Mesenchymal stem cell (in vitro differentiated cells and primary cell): ENCODE data around the gene USP12.

Experiments
- DNase-seq: peaks from one replicate; pipeline ENCODE4 v3.0.0-alpha.2; 2013
- H2AFZ ChIP-seq: one replicate; pipeline ENCODE4 v1.6.1; 2013; ENCODE audit warnings: low read depth, mild to moderate bottlenecking, control low read depth, inconsistent platforms, low read length, moderate library complexity
- H2AK5ac ChIP-seq: 2 replicates; pipeline ENCODE4 v1.6.1; 2013; ENCODE audit warnings: low read length, moderate library complexity, mild to moderate bottlenecking, inconsistent platforms; ENCODE audit not compliant: severe bottlenecking
- H2BK120ac ChIP-seq: one replicate; pipeline ENCODE4 v1.6.1; 2013; ENCODE audit warnings: low read depth, mild to moderate bottlenecking, inconsistent platforms, low read length, moderate library complexity
- H2BK12ac ChIP-seq, 2 experiments: one replicate each; pipeline ENCODE4 v1.6.1; 2013; ENCODE audit warnings: inconsistent platforms in 2 of 2, low read length in 2 of 2, mild to moderate bottlenecking in 2 of 2, moderate library complexity in 2 of 2, control low read depth in 1 of 2
- H2BK15ac ChIP-seq: one replicate; pipeline ENCODE4 v1.6.1; 2013; ENCODE audit warnings: mild to moderate bottlenecking, low read depth, inconsistent platforms; ENCODE audit not compliant: poor library complexity, severe bottlenecking
- H2BK5ac ChIP-seq: 2 replicates; pipeline ENCODE4 v1.6.1; 2013; ENCODE audit warnings: low read depth, mild to moderate bottlenecking, low read length, control low read depth, inconsistent platforms; ENCODE audit not compliant: poor library complexity, severe bottlenecking
- H3K14ac ChIP-seq, 2 experiments: one replicate each; pipeline ENCODE4 v1.6.1; 2013; ENCODE audit warnings: inconsistent platforms in 2 of 2, low read length in 2 of 2, control low read depth in 1 of 2, mild to moderate bottlenecking in 1 of 2, moderate library complexity in 1 of 2
- H3K18ac ChIP-seq, 2 experiments: one replicate each; pipeline ENCODE4 v1.6.1; 2013; ENCODE audit warnings: inconsistent platforms in 2 of 2, low read length in 2 of 2, control low read depth in 1 of 2, low read depth in 1 of 2, mild to moderate bottlenecking in 1 of 2
- H3K23ac ChIP-seq, 2 experiments: one replicate each; pipeline ENCODE4 v1.6.1; 2013; ENCODE audit warnings: inconsistent platforms in 2 of 2, low read length in 2 of 2, mild to moderate bottlenecking in 2 of 2, moderate library complexity in 2 of 2, control low read depth in 1 of 2
- H3K27ac ChIP-seq: 2 replicates; pipeline ENCODE4 v1.5.1; 2013; ENCODE audit warnings: mild to moderate bottlenecking, moderate library complexity, low read length, control low read depth, inconsistent platforms; ENCODE audit not compliant: poor library complexity, severe bottlenecking
- H3K27me3 ChIP-seq, 2 experiments: 2 replicates each; pipeline versions ENCODE4 v1.6.1 to v1.7.0; 2013; ENCODE audit warnings: low read length in 2 of 2, mild to moderate bottlenecking in 2 of 2, moderate library complexity in 2 of 2, control low read depth in 1 of 2, inconsistent platforms in 1 of 2; ENCODE audit not compliant: control insufficient read depth in 1 of 2, insufficient read depth in 1 of 2
- H3K36me3 ChIP-seq, 2 experiments: 2 replicates each; pipeline versions ENCODE4 v1.6.1 to v1.7.0; 2013; ENCODE audit warnings: low read length in 2 of 2, control low read depth in 1 of 2, inconsistent platforms in 1 of 2, low read depth in 1 of 2, mild to moderate bottlenecking in 1 of 2; ENCODE audit not compliant: insufficient read depth in 2 of 2, control insufficient read depth in 1 of 2
- H3K4ac ChIP-seq, 2 experiments: one replicate each; pipeline ENCODE4 v1.6.1; 2013; ENCODE audit warnings: inconsistent platforms in 2 of 2, low read length in 2 of 2, mild to moderate bottlenecking in 2 of 2, moderate library complexity in 2 of 2, control low read depth in 1 of 2, low read depth in 1 of 2
- H3K4me1 ChIP-seq: 2 replicates; pipeline ENCODE4 v1.6.1; 2013; ENCODE audit warnings: low read depth, low read length, control low read depth; ENCODE audit not compliant: control insufficient read depth, insufficient read depth
- H3K4me2 ChIP-seq: 2 replicates; pipeline ENCODE4 v1.6.1; 2013; ENCODE audit warnings: low read length, mild to moderate bottlenecking, inconsistent platforms; ENCODE audit not compliant: poor library complexity, severe bottlenecking
- H3K4me3 ChIP-seq, 2 experiments: 2 replicates each; pipeline versions ENCODE4 v1.5.1 to v1.7.0; 2013; ENCODE audit warnings: low read length in 2 of 2, mild to moderate bottlenecking in 2 of 2, control low read depth in 1 of 2, low read depth in 1 of 2; ENCODE audit not compliant: insufficient read depth in 1 of 2
- H3K79me1 ChIP-seq: replicated peaks from 2 replicates; pipeline ENCODE4 v1.6.1; 2013; ENCODE audit warnings: mild to moderate bottlenecking, control low read depth, low read length, inconsistent platforms; ENCODE audit not compliant: poor library complexity, severe bottlenecking
- H3K9ac ChIP-seq: 2 replicates; pipeline ENCODE4 v1.7.0; 2013; ENCODE audit warnings: mild to moderate bottlenecking, low read length, moderate library complexity
- H3K9me3 ChIP-seq: 2 replicates; pipeline ENCODE4 v1.7.0; 2013; ENCODE audit warnings: mild to moderate bottlenecking, low read length; ENCODE audit not compliant: control insufficient read depth
- H4K8ac ChIP-seq: one replicate; pipeline ENCODE4 v1.6.1; 2013; ENCODE audit warnings: inconsistent platforms, mild to moderate bottlenecking, low read length, moderate library complexity
- H4K91ac ChIP-seq: one replicate; pipeline ENCODE4 v1.6.1; 2013; ENCODE audit warnings: mild to moderate bottlenecking, low read length, inconsistent platforms
- WGBS: methylation state at CpG from one replicate; pipeline ENCODE4 v1.1.7; 2013; ENCODE audit warnings: mixed read lengths; 5-methylcytosine and 5-hydroxymethylcytosine counted together

Gene USP12

GRCh38 chr13:27182054-27182453, 10.4 kb upstream of the USP12 start:
- no peak overlapping the region for H3K27ac ChIP-seq
- no peak overlapping the region for H3K14ac ChIP-seq
- no peak for DNase-seq
- H2BK5ac ChIP-seq: no peak overlapping the region
- H4K91ac ChIP-seq: no peak overlapping the region
- 90% methylated on average over 1 of the region's 2 CpGs for WGBS
- H3K23ac ChIP-seq: no peak overlapping the region
- H3K4ac ChIP-seq: no peak overlapping the region
- no peak overlapping the region for H3K9ac ChIP-seq
- no peak overlapping the region for H2AK5ac ChIP-seq
- no peaks in the 10 kb centered on the region for H3K79me1 ChIP-seq
- no peak overlapping the region for H2BK120ac ChIP-seq
- no peak overlapping the region for H3K18ac ChIP-seq
- H3K27me3 ChIP-seq: no peaks in the 10 kb centered on the region
- H3K4me2 ChIP-seq: no peak overlapping the region
- no peak overlapping the region for H3K4me3 ChIP-seq
- no peak overlapping the region for H4K8ac ChIP-seq
- H3K9me3 ChIP-seq: no peaks in the 10 kb centered on the region
- H3K4me1 ChIP-seq: peaks cover 9% of the 10 kb centered on the region
- H3K36me3 ChIP-seq: no peaks in the 10 kb centered on the region
- H2AFZ ChIP-seq: no peak overlapping the region
- no peak overlapping the region for H2BK12ac ChIP-seq
- H2BK15ac ChIP-seq: no peak overlapping the region

GRCh38 chr13:27177852-27178251, 6.2 kb upstream of the USP12 start:
- Histone ChIP-seq H3K9me3 (no peaks in the 10 kb centered on the region), H3K4ac (no peak overlapping the region), H3K14ac (no peak overlapping the region), H3K23ac (no peak overlapping the region), H2BK12ac (no peak overlapping the region), H3K36me3 (no peaks in the 10 kb centered on the region), H3K27me3 (no peaks in the 10 kb centered on the region), H3K79me1 (no peaks in the 10 kb centered on the region), H2BK120ac (no peak overlapping the region), H4K91ac (no peak overlapping the region), H2BK5ac (no peak overlapping the region), H3K4me2 (no peak overlapping the region), H4K8ac (no peak overlapping the region), H2AK5ac (no peak overlapping the region), H2AFZ (no peak overlapping the region), H3K18ac (no peak overlapping the region), H3K27ac (no peak overlapping the region), H3K9ac (no peak overlapping the region), H3K4me3 (no peak overlapping the region), H2BK15ac (no peak overlapping the region), H3K4me1 (peaks cover 2% of the 10 kb centered on the region)
- no peak for DNase-seq
- WGBS: 42% methylated on average over 3 of the region's 3 CpGs

GRCh38 chr13:27176470-27177410, 5.1 kb upstream of the USP12 start:
- H3K27ac ChIP-seq: no peak overlapping the region
- H3K36me3 ChIP-seq: no peaks in the 10 kb centered on the region
- no peaks in the 10 kb centered on the region for H3K4me1 ChIP-seq
- H2BK15ac ChIP-seq: no peak overlapping the region
- no peak overlapping the region for H3K18ac ChIP-seq
- no peak overlapping the region for H4K91ac ChIP-seq
- H3K9ac ChIP-seq: no peak overlapping the region
- H2BK12ac ChIP-seq: no peak overlapping the region
- H2AFZ ChIP-seq: no peak overlapping the region
- H3K4me3 ChIP-seq: no peak overlapping the region
- no peaks in the 10 kb centered on the region for H3K9me3 ChIP-seq
- no peaks in the 10 kb centered on the region for H3K27me3 ChIP-seq
- H3K4me2 ChIP-seq: no peak overlapping the region
- H2BK5ac ChIP-seq: no peak overlapping the region
- no peak overlapping the region for H2AK5ac ChIP-seq
- no peak overlapping the region for H3K14ac ChIP-seq
- H3K23ac ChIP-seq: no peak overlapping the region
- no peak for DNase-seq
- WGBS: 81% methylated on average over 5 of the region's 8 CpGs
- H4K8ac ChIP-seq: no peak overlapping the region
- no peak overlapping the region for H2BK120ac ChIP-seq
- no peak overlapping the region for H3K4ac ChIP-seq
- H3K79me1 ChIP-seq: no peaks in the 10 kb centered on the region

- no peak overlapping the region for H2AK5ac ChIP-seq
- H3K36me3 ChIP-seq: no peaks in the 10 kb centered on the region
- H2BK5ac ChIP-seq: no peak overlapping the region
- no peaks in the 10 kb centered on the region for H3K27me3 ChIP-seq
- H2BK12ac ChIP-seq: no peak overlapping the region
- peak overlapping the region; percentile 56 for H3K9ac ChIP-seq
- H2BK120ac ChIP-seq: no peak overlapping the region
- peak overlapping the region in 1 of 2 experiments; percentile 63 for H3K23ac ChIP-seq
- no peaks in the 10 kb centered on the region for H3K4me1 ChIP-seq
- no peak overlapping the region for H3K4me2 ChIP-seq
- no peak overlapping the region for H4K8ac ChIP-seq
- no peaks in the 10 kb centered on the region for H3K79me1 ChIP-seq
- DNase-seq: peak; percentile 52
- H3K9me3 ChIP-seq: no peaks in the 10 kb centered on the region
- no peak overlapping the region for H3K14ac ChIP-seq
- no peak overlapping the region for H2BK15ac ChIP-seq
- H3K4me3 ChIP-seq: peak overlapping the region in 1 of 2 experiments; percentile 16
- no peak overlapping the region for H3K18ac ChIP-seq
- H3K27ac ChIP-seq: no peak overlapping the region
- H3K4ac ChIP-seq: no peak overlapping the region
- 90% methylated on average over 5 of the region's 6 CpGs for WGBS
- H2AFZ ChIP-seq: no peak overlapping the region
- H4K91ac ChIP-seq: no peak overlapping the region
These were observed 3.3 kb upstream of the USP12 start for GRCh38 chr13:27174766-27175455.
